Gastrocnemius medialis (tissue), 4 donors: ENCODE results near the gene KCNC1. TPM values are rescaled to one million over a fixed set of nuclear protein-coding genes. Genes with fewer than 3 reads are reported as not detected.

Experiments
- ATAC-seq, 2 donors: fragments of 150-250 bp; one replicate each; pipeline ENCODE4 v1.9.1; 2016
- DNase-seq, 2 donors: peaks; one replicate each; pipeline ENCODE4 v3.0.0-alpha.2; 2019
- H3K27ac ChIP-seq, 4 donors: fragments of 200-600 bp; sonication (generic); 1 replicate in 1 of 4; 2 replicates in 3 of 4; pipeline ENCODE4 v1.5.1; 2016 to 2018; ENCODE audit warnings: mild to moderate bottlenecking in 2 of 4, moderate library complexity in 1 of 4
- H3K27me3 ChIP-seq, 3 donors: fragments of 200-600 bp; sonication (generic) in 2 of 3; 1 replicate in 1 of 3; 2 replicates in 2 of 3; pipeline versions ENCODE4 v1.5.1 to v1.6.0; 2016 to 2019; ENCODE audit warnings: mild to moderate bottlenecking in 1 of 3, moderate library complexity in 1 of 3
- H3K36me3 ChIP-seq, 2 donors: fragments of 200-600 bp; sonication (generic) in 1 of 2; one replicate each; pipeline ENCODE4 v1.5.1; 2017 to 2018
- H3K4me1 ChIP-seq, 2 donors: fragments of 200-600 bp; sonication (generic) in 1 of 2; one replicate each; pipeline ENCODE4 v1.5.1; 2016 to 2017; ENCODE audit warnings: mild to moderate bottlenecking in 2 of 2
- H3K4me3 ChIP-seq, 4 donors: fragments of 200-600 bp; sonication (generic) in 3 of 4; 1 replicate in 1 of 4; 2 replicates in 3 of 4; pipeline ENCODE4 v1.5.1; 2016 to 2019; ENCODE audit warnings: mild to moderate bottlenecking in 2 of 4
- H3K9me3 ChIP-seq, 3 donors: fragments of 200-600 bp; sonication (generic) in 2 of 3; 1 replicate in 1 of 3; 2 replicates in 2 of 3; pipeline ENCODE4 v1.5.1; 2016 to 2019
- CTCF ChIP-seq, 5 experiments: fragments of 450-650 bp in 3 of 5; fragments of 200-600 bp in 2 of 5; sonication (generic) in 2 of 5; IDR thresholded peaks in 4 of 5; conservative IDR thresholded peaks in 1 of 5; 1 replicate in 4 of 5; 2 replicates in 1 of 5; pipeline ENCODE4 v1.5.1; 2016 to 2019; ENCODE audit warnings: antibody characterized with exemption in 5 of 5, mild to moderate bottlenecking in 3 of 5, moderate library complexity in 3 of 5
- POLR2A ChIP-seq, 2 donors: fragments of 450-650 bp; IDR thresholded peaks; one replicate each; pipeline ENCODE4 v1.6.1; 2017; ENCODE audit warnings: antibody characterized with exemption in 2 of 2, mild to moderate bottlenecking in 2 of 2, moderate library complexity in 2 of 2
- in situ Hi-C, 4 donors: fragments of 200-750 bp; cut with MboI; loops; one replicate each; pipeline versions ENCODE4 v1.15.0 to v1.8.0; 2017; ENCODE audit warnings: low sequenced_read_pairs in 4 of 4
- intact Hi-C: fragments of 100-400 bp; cut with DNase I; formaldehyde crosslinking; loops from one replicate; pipeline ENCODE4 v1.15.1; 2023; ENCODE audit warnings: low total_unique reads
- total RNA-seq, 4 donors: library from RNA; depleted of rRNA; stranded (reverse); fragments of >200 nt; gene quantifications; one replicate each; pipeline versions ENCODE4 v1.1.0 to v1.2.3, GENCODE V29; 2016

KCNC1 gene
- total RNA-seq, 4 donors from 2014 or later: 0.03 to 0.53 (median 0.15) TPM

- H3K9me3 ChIP-seq: no peaks in the 10 kb centered on the region
- no peak for DNase-seq
- H3K36me3 ChIP-seq: no peaks in the 10 kb centered on the region
- H3K4me1 ChIP-seq: peaks cover 64 to 76% of the 10 kb centered on the region in 2 donors
- ATAC-seq: no peak
- H3K4me3 ChIP-seq: no peak overlapping the region
- peak overlapping the region; percentile 94 to 98 (median 98) for H3K27ac ChIP-seq
- TF ChIP-seq CTCF (IDR thresholded peaks at IDR 0.05 in 4 of 5, conservative IDR thresholded peaks at IDR 0.05 in 1 of 5): no peak
- TF ChIP-seq POLR2A (IDR thresholded peaks at IDR 0.05): no peak
- intact Hi-C loops: no loop called here
- no peaks in the 10 kb centered on the region for H3K27me3 ChIP-seq
- in situ Hi-C loops: loop anchor here in 1 of 4 donors (25.0 kb wide), 1 partner anchor 308 kb away; the partner anchor contains the start of gene KCNJ11
These were observed 38.8 kb upstream of the KCNC1 start for GRCh38 chr11:17695454-17696441.

GRCh38 chr11:17696741-17697140 lies 37.8 kb upstream of the KCNC1 start:
- intact Hi-C loops: no loop called here
- H3K27me3 ChIP-seq: no peaks in the 10 kb centered on the region
- H3K36me3 ChIP-seq: no peaks in the 10 kb centered on the region
- no peak overlapping the region for H3K4me3 ChIP-seq
- H3K27ac ChIP-seq: peak overlapping the region; percentile 94 to 98 (median 98)
- DNase-seq (no peak), ATAC-seq (peak; percentile 0 to 7)
- peaks cover 64 to 81% of the 10 kb centered on the region in 2 donors for H3K4me1 ChIP-seq
- TF ChIP-seq POLR2A (IDR thresholded peaks at IDR 0.05): no peak
- TF ChIP-seq CTCF (IDR thresholded peaks at IDR 0.05 in 4 of 5, conservative IDR thresholded peaks at IDR 0.05 in 1 of 5): no peak
- in situ Hi-C loops: loop anchor here in 1 of 4 donors (25.0 kb wide), 1 partner anchor 309 kb away; the partner anchor contains the start of gene KCNJ11
- no peaks in the 10 kb centered on the region for H3K9me3 ChIP-seq

GRCh38 chr11:17697175-17697949 lies 37.2 kb upstream of the KCNC1 start:
- ATAC-seq (peak; percentile 56 to 59), DNase-seq (peak; percentile 77 to 93)
- no peaks in the 10 kb centered on the region for H3K9me3 ChIP-seq
- in situ Hi-C loops (loop anchor here in 1 of 4 donors (25.0 kb wide), 1 partner anchor 310 kb away; the partner anchor contains the start of gene KCNJ11), intact Hi-C loops (no loop called here)
- TF ChIP-seq POLR2A (IDR thresholded peaks at IDR 0.05): no peak
- TF ChIP-seq CTCF (IDR thresholded peaks at IDR 0.05 in 4 of 5, conservative IDR thresholded peaks at IDR 0.05 in 1 of 5): no peak
- no peaks in the 10 kb centered on the region for H3K36me3 ChIP-seq
- no peak overlapping the region for H3K4me3 ChIP-seq
- peak overlapping the region; percentile 94 to 98 (median 98) for H3K27ac ChIP-seq
- H3K4me1 ChIP-seq: peaks cover 61 to 77% of the 10 kb centered on the region in 2 donors
- no peaks in the 10 kb centered on the region for H3K27me3 ChIP-seq
